SK-N-SH (cell line): ENCODE data around the gene RNASEH2B. TPM values are rescaled to one million over a fixed set of nuclear protein-coding genes. Genes with fewer than 3 reads are reported as not detected.

Experiments
- CTCF ChIA-PET: fragments of 300-600, 350-600 bp; formaldehyde crosslinking; extraction: SDS; loops from one replicate; lab custom pipeline; 2021; lab: Yijun Ruan, JAX
- POLR2A ChIA-PET: fragments of 350-600 bp; sonication (Branson Sonifier 250); formaldehyde crosslinking; extraction: SDS; loops from one replicate; lab custom pipeline; 2020; ENCODE audit warnings: antibody characterized with exemption, inconsistent platforms; lab: Yijun Ruan, JAX
- DNase-seq: peaks from one replicate; pipeline ENCODE4 v3.0.0; 2012
- H2AFZ ChIP-seq: fragments of 200-600 bp; sonication (generic); 2 replicates; pipeline ENCODE4 v1.8.1; 2016; ENCODE audit warnings: antibody characterized with exemption, mild to moderate bottlenecking, low read depth
- H3F3A ChIP-seq: fragments of 200-600 bp; sonication (generic); replicated peaks from 2 replicates; pipeline ENCODE3; 2016; ENCODE audit warnings: antibody characterized with exemption, mild to moderate bottlenecking; ENCODE audit not compliant: insufficient read depth
- H3K27ac ChIP-seq, 2 experiments: fragments of 200-500 bp in 1 of 2; fragments of 200-600 bp in 1 of 2; sonication (Bioruptor generic) in 1 of 2; sonication (generic), shearing (Covaris generic) in 1 of 2; 2 replicates each; pipeline versions ENCODE4 v1.5.1 to v1.6.1; 2014 to 2016; ENCODE audit warnings: low read depth in 2 of 2, inconsistent platforms in 1 of 2, low read length in 1 of 2, mild to moderate bottlenecking in 1 of 2, mixed read lengths in 1 of 2
- H3K27me3 ChIP-seq: fragments of 200-600 bp; sonication (generic), shearing (Covaris generic); 2 replicates; pipeline ENCODE4 v1.6.1; 2016; ENCODE audit warnings: mixed run types; ENCODE audit not compliant: insufficient read depth
- H3K36me3 ChIP-seq, 2 experiments: fragments of 200-500 bp in 1 of 2; fragments of 200-600 bp in 1 of 2; sonication (Bioruptor generic) in 1 of 2; sonication (generic) in 1 of 2; replicated peaks in 1 of 2; 2 replicates each; pipeline versions ENCODE3 to v1.5.1; 2014 to 2016; ENCODE audit warnings: low read length in 1 of 2, mild to moderate bottlenecking in 1 of 2; ENCODE audit not compliant: insufficient read depth in 2 of 2, control insufficient read depth in 1 of 2
- H3K4me1 ChIP-seq, 2 experiments: fragments of 200-500 bp in 1 of 2; fragments of 200-600 bp in 1 of 2; sonication (Bioruptor generic) in 1 of 2; sonication (generic), shearing (Covaris generic) in 1 of 2; 2 replicates each; pipeline versions ENCODE4 v1.5.1 to v1.6.1; 2014 to 2016; ENCODE audit warnings: low read depth in 1 of 2, low read length in 1 of 2, mixed run types in 1 of 2; ENCODE audit not compliant: insufficient read depth in 2 of 2, control insufficient read depth in 1 of 2
- H3K4me2 ChIP-seq: fragments of 200-600 bp; sonication (generic), shearing (Covaris generic); 2 replicates; pipeline ENCODE4 v1.6.1; 2017; ENCODE audit warnings: mixed run types
- H3K4me3 ChIP-seq, 2 experiments: fragments of 200-500 bp in 1 of 2; fragments of 200-600 bp in 1 of 2; sonication (Bioruptor generic) in 1 of 2; sonication (generic), shearing (Covaris generic) in 1 of 2; 2 replicates each; pipeline versions ENCODE4 v1.5.1 to v1.8.1; 2014 to 2016; ENCODE audit warnings: low read depth in 2 of 2, inconsistent platforms in 1 of 2, low read length in 1 of 2, mild to moderate bottlenecking in 1 of 2, mixed read lengths in 1 of 2, moderate library complexity in 1 of 2
- H3K79me2 ChIP-seq: fragments of 200-600 bp; sonication (generic); 2 replicates; pipeline ENCODE4 v1.8.1; 2017; ENCODE audit warnings: mild to moderate bottlenecking; ENCODE audit not compliant: insufficient read depth
- H3K9ac ChIP-seq: fragments of 200-600 bp; sonication (generic); 2 replicates; pipeline ENCODE4 v1.6.1; 2017; ENCODE audit warnings: mixed run types
- H3K9me2 ChIP-seq: fragments of 200-600 bp; sonication (generic); 2 replicates; pipeline ENCODE4 v1.6.1; 2017; ENCODE audit warnings: mixed run types
- H3K9me3 ChIP-seq: fragments of 200-600 bp; sonication (generic); 2 replicates; pipeline ENCODE4 v1.6.1; 2017; ENCODE audit warnings: mixed run types, mild to moderate bottlenecking, moderate library complexity
- H4K20me1 ChIP-seq: fragments of 200-600 bp; sonication (generic); 2 replicates; pipeline ENCODE4 v1.6.1; 2017; ENCODE audit warnings: mild to moderate bottlenecking, mixed run types; ENCODE audit not compliant: insufficient read depth
- CHD2 ChIP-seq: fragments of 150-350 bp; IDR thresholded peaks from 2 replicates; pipeline ENCODE4 v1.6.1; 2018; ENCODE audit warnings: low read length; ENCODE audit not compliant: partially characterized antibody
- FOXJ3 ChIP-seq: sonication (generic); formaldehyde crosslinking; IDR thresholded peaks from 2 replicates; pipeline ENCODE4 v1.5.1; 2020; ENCODE audit warnings: mild to moderate bottlenecking, missing genetic modification reagents
- MEF2A ChIP-seq: IDR thresholded peaks from 2 replicates; pipeline ENCODE4 v1.4.0; 2012; ENCODE audit warnings: low read depth, borderline replicate concordance
- PBX3 ChIP-seq: IDR thresholded peaks from 2 replicates; pipeline ENCODE4; 2012
- POLR2AphosphoS5 ChIP-seq: IDR thresholded peaks from 2 replicates; pipeline ENCODE4 v1.6.1; 2012; ENCODE audit warnings: low read depth, low read length
- RCOR1 ChIP-seq: fragments of 150-350 bp; IDR thresholded peaks from 2 replicates; pipeline ENCODE4 v1.6.1; 2017; ENCODE audit warnings: antibody characterized with exemption, low read length
- RFX5 ChIP-seq: IDR thresholded peaks from 2 replicates; pipeline ENCODE4 v1.6.1; 2012; ENCODE audit warnings: mild to moderate bottlenecking, improper control_type of control experiment, low read length
- YY1 ChIP-seq: IDR thresholded peaks from 2 replicates; pipeline ENCODE4 v1.4.0; 2012; ENCODE audit warnings: low read depth, mild to moderate bottlenecking
- WGBS: methylation state at CpG from one replicate; pipeline ENCODE4 v1.1.6; 2017; ENCODE audit warnings: low lambda C conversion rate; 5-methylcytosine and 5-hydroxymethylcytosine counted together
- polyA plus RNA-seq, 3 experiments: library from polyadenylated mRNA; depleted of rRNA; stranded (reverse); fragments of >200 nt; gene quantifications; 2 replicates each; pipeline ENCODE4 v1.2.3, GENCODE V29; 2012
- TF ChIP-seq, protein P1 (sequence below): fragments of 200-600 bp; sonication (generic); IDR thresholded peaks from 2 replicates; pipeline ENCODE4 v1.6.1; 2017; ENCODE audit warnings: antibody characterized with exemption, mild to moderate bottlenecking, moderate library complexity

RNASEH2B gene
- polyA plus RNA-seq, 1 of the 3 experiments (the other 2 are of a cell fraction) = 13.0 TPM

DNA sequence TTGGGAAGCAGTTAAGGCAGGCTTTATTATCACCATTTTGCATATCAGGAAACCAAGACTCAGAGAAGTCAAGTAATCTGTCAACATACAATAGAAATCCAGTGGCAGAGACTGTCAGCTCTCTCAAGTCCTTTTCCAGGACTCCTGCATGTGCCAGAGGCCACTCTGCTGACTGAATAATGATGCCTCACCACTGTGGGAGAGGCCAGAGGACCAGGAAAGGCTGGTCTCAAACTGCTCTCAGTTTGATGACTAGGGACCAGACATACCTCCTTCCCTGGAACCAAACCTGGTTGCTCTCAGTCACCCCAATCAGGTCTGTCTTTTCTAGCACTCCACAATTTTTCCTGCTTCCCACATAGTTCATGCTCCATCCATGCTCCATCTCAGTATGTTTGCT, 8.0 kb downstream of the RNASEH2B start (continued):
- TF ChIP-seq, protein P1, sequence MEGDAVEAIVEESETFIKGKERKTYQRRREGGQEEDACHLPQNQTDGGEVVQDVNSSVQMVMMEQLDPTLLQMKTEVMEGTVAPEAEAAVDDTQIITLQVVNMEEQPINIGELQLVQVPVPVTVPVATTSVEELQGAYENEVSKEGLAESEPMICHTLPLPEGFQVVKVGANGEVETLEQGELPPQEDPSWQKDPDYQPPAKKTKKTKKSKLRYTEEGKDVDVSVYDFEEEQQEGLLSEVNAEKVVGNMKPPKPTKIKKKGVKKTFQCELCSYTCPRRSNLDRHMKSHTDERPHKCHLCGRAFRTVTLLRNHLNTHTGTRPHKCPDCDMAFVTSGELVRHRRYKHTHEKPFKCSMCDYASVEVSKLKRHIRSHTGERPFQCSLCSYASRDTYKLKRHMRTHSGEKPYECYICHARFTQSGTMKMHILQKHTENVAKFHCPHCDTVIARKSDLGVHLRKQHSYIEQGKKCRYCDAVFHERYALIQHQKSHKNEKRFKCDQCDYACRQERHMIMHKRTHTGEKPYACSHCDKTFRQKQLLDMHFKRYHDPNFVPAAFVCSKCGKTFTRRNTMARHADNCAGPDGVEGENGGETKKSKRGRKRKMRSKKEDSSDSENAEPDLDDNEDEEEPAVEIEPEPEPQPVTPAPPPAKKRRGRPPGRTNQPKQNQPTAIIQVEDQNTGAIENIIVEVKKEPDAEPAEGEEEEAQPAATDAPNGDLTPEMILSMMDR = no peak
- TF ChIP-seq RFX5 (no peak), YY1 (no peak), FOXJ3 (no peak)

- POLR2A ChIA-PET = no interaction called here
- peaks cover 7% of the 10 kb centered on the region; the same call in 1 of the 2 replicates for H3K9me3 ChIP-seq
- no peaks in the 10 kb centered on the region for H3K27me3 ChIP-seq
- H3K4me1 ChIP-seq = peaks cover 6 to 7% of the 10 kb centered on the region in 2 experiments; a peak in 3 of 4 replicates
- H3K36me3 ChIP-seq = peaks cover 0 to 11% of the 10 kb centered on the region in 2 experiments
- no peaks in the 10 kb centered on the region for H3K9me2 ChIP-seq
- no peaks in the 10 kb centered on the region for H4K20me1 ChIP-seq
- no peak overlapping the region for H3K4me3 ChIP-seq
- H3K4me2 ChIP-seq = no peak overlapping the region
- no peak overlapping the region for H2AFZ ChIP-seq
- 90% methylated on average over 3 of the region's 3 CpGs for WGBS
- CTCF ChIA-PET = interaction anchor here (1.3 to 2.4 kb wide), 3 partner anchors 12 to 151 kb away, joined by 4 to 9 read pairs (median 6); no protein-coding TSS in a partner anchor
- no peak for DNase-seq
- no peak overlapping the region for H3K9ac ChIP-seq
- no peak overlapping the region for H3K27ac ChIP-seq
- peaks cover 64% of the 10 kb centered on the region; the same call in 1 of the 2 replicates for H3K79me2 ChIP-seq
- TF ChIP-seq PBX3 (no peak), CHD2 (no peak), RCOR1 (no peak)
- H3F3A ChIP-seq = no peaks in the 10 kb centered on the region
These were observed 9.0 kb downstream of the RNASEH2B start for GRCh38 chr13:50918567-50918966.

GRCh38 chr13:50919277-50919676, 9.7 kb downstream of the RNASEH2B start:
- ChIA-PET POLR2A (no interaction called here), CTCF (interaction anchor here (1.8 to 2.4 kb wide), 2 partner anchors 12 to 150 kb away, joined by 6 to 9 read pairs; no protein-coding TSS in a partner anchor)
- peaks cover 6% of the 10 kb centered on the region in 2 experiments; a peak in 3 of 4 replicates for H3K4me1 ChIP-seq
- no peak overlapping the region for H2AFZ ChIP-seq
- no peak overlapping the region for H3K27ac ChIP-seq
- no peaks in the 10 kb centered on the region for H3F3A ChIP-seq
- H3K9ac ChIP-seq = no peak overlapping the region
- no peak for TF ChIP-seq POLR2AphosphoS5
- no peak for TF ChIP-seq MEF2A
- no peak for TF ChIP-seq PBX3
- H3K4me2 ChIP-seq = no peak overlapping the region
- peaks cover 0 to 11% of the 10 kb centered on the region in 2 experiments for H3K36me3 ChIP-seq
- no peaks in the 10 kb centered on the region for H4K20me1 ChIP-seq
- 94% methylated on average over 2 of the region's 2 CpGs for WGBS
- H3K27me3 ChIP-seq = no peaks in the 10 kb centered on the region
- peaks cover 14% of the 10 kb centered on the region; the same call in 1 of the 2 replicates for H3K9me3 ChIP-seq
- no peaks in the 10 kb centered on the region for H3K9me2 ChIP-seq
- H3K79me2 ChIP-seq = peaks cover 58% of the 10 kb centered on the region; the same call in 1 of the 2 replicates
- no peak for DNase-seq
- no peak overlapping the region for H3K4me3 ChIP-seq
